ENCODE measurements around the gene NIBAN1. TPM values are rescaled to one million over a fixed set of nuclear protein-coding genes. Genes with fewer than 3 reads are reported as not detected.
"Not testable (repeated sequence)": the region's sequence is repeated elsewhere in the genome, so short reads cannot be mapped to it uniquely, and the experiment has no call there.

Gene NIBAN1
- total and polyA plus RNA-seq, 4 experiments from 2014 or later, result 9.9 to 43.2 (median 37.8) TPM

- intact Hi-C loops (cut with micrococcal nuclease), result no loop called here
- CTCF ChIA-PET (ENCODE audit: partially characterized antibody), result no interaction called here
These were observed 34.5 kb upstream of the NIBAN1 start for GRCh38 chr1:185008838-185009237.

GRCh38 chr1:185001312-185001880 lies 27.1 kb upstream of the NIBAN1 start:
- H3K27ac Mint-ChIP-seq; POLR2A ChIA-PET (ENCODE audit: partially characterized antibody); H3K36me3 Mint-ChIP-seq; intact Hi-C loops (cut with micrococcal nuclease); H3K9me3 ChIP-seq (ENCODE audit: control insufficient read depth in 1 of 2, low read length in 2 of 2); H3K4me3 Mint-ChIP-seq; H3K4me3 ChIP-seq (ENCODE audit: low read length in 2 of 2); H3K27ac ChIP-seq (ENCODE audit: low read depth, low read length); H3K9me3 Mint-ChIP-seq; DNase-seq; CTCF ChIA-PET (ENCODE audit: partially characterized antibody); H3K4me1 ChIP-seq (ENCODE audit: insufficient read depth, low read length); H3K4me1 Mint-ChIP-seq; H3K27me3 ChIP-seq (ENCODE audit: insufficient read depth, low read length); H3K36me3 ChIP-seq (ENCODE audit: insufficient read depth, low read length): not testable (repeated sequence)
- H3K27me3 Mint-ChIP-seq, result peaks cover 17 to 22% of the 10 kb centered on the region in 2 donors

More at GRCh38 chr1:185008838-185009237, 34.5 kb upstream of the NIBAN1 start:
- H3K9me3 ChIP-seq (ENCODE audit: control insufficient read depth in 1 of 2, low read length in 2 of 2), result no peaks in the 10 kb centered on the region
- no peak overlapping the region for H3K27ac ChIP-seq (ENCODE audit: low read depth, low read length)
- no peak overlapping the region for H3K27ac Mint-ChIP-seq
- H3K4me1 Mint-ChIP-seq, result no peaks in the 10 kb centered on the region
- H3K4me3 Mint-ChIP-seq, result no peak overlapping the region
- POLR2A ChIA-PET (ENCODE audit: partially characterized antibody), result no interaction called here
- no peak for DNase-seq
- H3K27me3 ChIP-seq (ENCODE audit: insufficient read depth, low read length), result no peaks in the 10 kb centered on the region
- H3K9me3 Mint-ChIP-seq, result peaks cover 0 to 4% (median 0%) of the 10 kb centered on the region in 8 donors
- no peak overlapping the region for H3K4me3 ChIP-seq (ENCODE audit: low read length in 2 of 2)
- H3K27me3 Mint-ChIP-seq, result peaks cover 0 to 2% of the 10 kb centered on the region in 2 donors
- H3K4me1 ChIP-seq (ENCODE audit: insufficient read depth, low read length), result no peaks in the 10 kb centered on the region
- H3K36me3 Mint-ChIP-seq, result no peaks in the 10 kb centered on the region
- no peaks in the 10 kb centered on the region for H3K36me3 ChIP-seq (ENCODE audit: insufficient read depth, low read length)

GRCh38 chr1:184999974-185000373 lies 25.7 kb upstream of the NIBAN1 start:
- H3K27me3 ChIP-seq (ENCODE audit: insufficient read depth, low read length); H3K36me3 Mint-ChIP-seq; H3K27ac Mint-ChIP-seq; H3K4me1 Mint-ChIP-seq; H3K9me3 ChIP-seq (ENCODE audit: control insufficient read depth in 1 of 2, low read length in 2 of 2); H3K9me3 Mint-ChIP-seq; CTCF ChIA-PET (ENCODE audit: partially characterized antibody); H3K4me3 Mint-ChIP-seq; H3K36me3 ChIP-seq (ENCODE audit: insufficient read depth, low read length); H3K4me3 ChIP-seq (ENCODE audit: low read length in 2 of 2); intact Hi-C loops (cut with micrococcal nuclease); DNase-seq; H3K4me1 ChIP-seq (ENCODE audit: insufficient read depth, low read length); H3K27ac ChIP-seq (ENCODE audit: low read depth, low read length): not testable (repeated sequence)
- POLR2A ChIA-PET (ENCODE audit: partially characterized antibody), result interaction anchor here (0.6 kb wide), 1 partner anchor 56 kb away, joined by 3 read pairs; no protein-coding TSS in a partner anchor
- H3K27me3 Mint-ChIP-seq, result peaks cover 22 to 23% of the 10 kb centered on the region in 2 donors

- no peaks in the 10 kb centered on the region for H3K36me3 ChIP-seq (ENCODE audit: insufficient read depth, low read length)
- DNase-seq, result no peak
- no peaks in the 10 kb centered on the region for H3K4me1 ChIP-seq (ENCODE audit: insufficient read depth, low read length)
- H3K27me3 ChIP-seq (ENCODE audit: insufficient read depth, low read length), result no peaks in the 10 kb centered on the region
- intact Hi-C loops (cut with micrococcal nuclease), result no loop called here
- H3K4me3 ChIP-seq (ENCODE audit: low read length in 2 of 2), result no peak overlapping the region
- CTCF ChIA-PET (ENCODE audit: partially characterized antibody), result interaction anchor here (3.2 kb wide), 1 partner anchor 11 kb away, joined by 13 read pairs; no protein-coding TSS in a partner anchor
- Mint-ChIP-seq H3K27ac (peak overlapping the region in 1 of 7 donors; percentile 49), H3K4me3 (no peak overlapping the region), H3K4me1 (no peaks in the 10 kb centered on the region), H3K27me3 (peaks cover 19 to 25% of the 10 kb centered on the region in 2 donors), H3K9me3 (peaks cover 2 to 17% (median 12%) of the 10 kb centered on the region in 8 donors), H3K36me3 (peaks cover 4 to 5% of the 10 kb centered on the region in 2 donors)
- POLR2A ChIA-PET (ENCODE audit: partially characterized antibody), result no interaction called here
- no peak overlapping the region for H3K27ac ChIP-seq (ENCODE audit: low read depth, low read length)
- no peaks in the 10 kb centered on the region for H3K9me3 ChIP-seq (ENCODE audit: control insufficient read depth in 1 of 2, low read length in 2 of 2)
These were observed 20.0 kb upstream of the NIBAN1 start for GRCh38 chr1:184994301-184994700.

GRCh38 chr1:184992271-184992670 lies 18.0 kb upstream of the NIBAN1 start:
- H3K27me3 Mint-ChIP-seq, result peaks cover 9 to 21% of the 10 kb centered on the region in 2 donors

GRCh38 chr1:184990204-184990603 lies 15.9 kb upstream of the NIBAN1 start:
- H3K9me3 ChIP-seq (ENCODE audit: control insufficient read depth in 1 of 2, low read length in 2 of 2), result no peaks in the 10 kb centered on the region
- Mint-ChIP-seq H3K36me3 (peaks cover 4 to 5% of the 10 kb centered on the region in 2 donors), H3K9me3 (peaks cover 2 to 12% (median 8%) of the 10 kb centered on the region in 8 donors), H3K27me3 (peaks cover 5 to 13% of the 10 kb centered on the region in 2 donors), H3K27ac (no peak overlapping the region), H3K4me1 (no peaks in the 10 kb centered on the region), H3K4me3 (no peak overlapping the region)
- ChIA-PET POLR2A (ENCODE audit: partially characterized antibody) (no interaction called here), CTCF (ENCODE audit: partially characterized antibody) (interaction anchor here (20.3 kb wide), 1 partner anchor 180 kb away, joined by 506 read pairs; no protein-coding TSS in a partner anchor)
- intact Hi-C loops (cut with micrococcal nuclease), result no loop called here
- DNase-seq, result no peak
- no peaks in the 10 kb centered on the region for H3K4me1 ChIP-seq (ENCODE audit: insufficient read depth, low read length)
- no peak overlapping the region for H3K27ac ChIP-seq (ENCODE audit: low read depth, low read length)
- H3K36me3 ChIP-seq (ENCODE audit: insufficient read depth, low read length), result no peaks in the 10 kb centered on the region
- no peak overlapping the region for H3K4me3 ChIP-seq (ENCODE audit: low read length in 2 of 2)
- no peaks in the 10 kb centered on the region for H3K27me3 ChIP-seq (ENCODE audit: insufficient read depth, low read length)

More at GRCh38 chr1:184992271-184992670, 18.0 kb upstream of the NIBAN1 start:
- H3K4me3 Mint-ChIP-seq, result no peak overlapping the region
- Histone ChIP-seq H3K27me3 (ENCODE audit: insufficient read depth, low read length) (no peaks in the 10 kb centered on the region), H3K9me3 (ENCODE audit: control insufficient read depth in 1 of 2, low read length in 2 of 2) (no peaks in the 10 kb centered on the region), H3K27ac (ENCODE audit: low read depth, low read length) (no peak overlapping the region), H3K4me1 (ENCODE audit: insufficient read depth, low read length) (no peaks in the 10 kb centered on the region), H3K4me3 (ENCODE audit: low read length in 2 of 2) (no peak overlapping the region), H3K36me3 (ENCODE audit: insufficient read depth, low read length) (no peaks in the 10 kb centered on the region)
- H3K9me3 Mint-ChIP-seq, result peaks cover 2 to 17% (median 12%) of the 10 kb centered on the region in 8 donors
- intact Hi-C loops (cut with micrococcal nuclease), result no loop called here
- ChIA-PET POLR2A (ENCODE audit: partially characterized antibody) (no interaction called here), CTCF (ENCODE audit: partially characterized antibody) (interaction anchor here (1.0 to 2.8 kb wide), 5 partner anchors 10 to 186 kb away, joined by 3 to 17 read pairs (median 3); partner anchors contain the start of gene NIBAN1)
- H3K36me3 Mint-ChIP-seq, result peaks cover 4 to 5% of the 10 kb centered on the region in 2 donors
- DNase-seq, result no peak
- no peaks in the 10 kb centered on the region for H3K4me1 Mint-ChIP-seq
- H3K27ac Mint-ChIP-seq, result no peak overlapping the region

- H3K27ac Mint-ChIP-seq, result no peak overlapping the region
- CTCF ChIA-PET (ENCODE audit: partially characterized antibody), result interaction anchor here (20.3 kb wide), 1 partner anchor 178 kb away, joined by 506 read pairs; no protein-coding TSS in a partner anchor
These were observed 14.2 kb upstream of the NIBAN1 start for GRCh38 chr1:184988506-184988905.

More at GRCh38 chr1:184988506-184988905, 14.2 kb upstream of the NIBAN1 start:
- Histone ChIP-seq H3K36me3 (ENCODE audit: insufficient read depth, low read length) (no peaks in the 10 kb centered on the region), H3K4me3 (ENCODE audit: low read length in 2 of 2) (no peak overlapping the region), H3K4me1 (ENCODE audit: insufficient read depth, low read length) (no peaks in the 10 kb centered on the region), H3K27ac (ENCODE audit: low read depth, low read length) (no peak overlapping the region), H3K27me3 (ENCODE audit: insufficient read depth, low read length) (no peaks in the 10 kb centered on the region), H3K9me3 (ENCODE audit: control insufficient read depth in 1 of 2, low read length in 2 of 2) (no peaks in the 10 kb centered on the region)
- H3K4me3 Mint-ChIP-seq, result no peak overlapping the region
- intact Hi-C loops (cut with micrococcal nuclease), result no loop called here
- peaks cover 2 to 10% of the 10 kb centered on the region in 2 donors for H3K27me3 Mint-ChIP-seq
- POLR2A ChIA-PET (ENCODE audit: partially characterized antibody), result no interaction called here
- peaks cover 0 to 2% of the 10 kb centered on the region in 2 donors for H3K36me3 Mint-ChIP-seq
- H3K4me1 Mint-ChIP-seq, result no peaks in the 10 kb centered on the region
- H3K9me3 Mint-ChIP-seq, result peaks cover 0 to 4% (median 0%) of the 10 kb centered on the region in 8 donors
- no peak for DNase-seq

Measured in CD4-positive, alpha-beta memory T cell (primary cell).